GM12873 (cell line): ENCODE measurements around the gene OR10H1.

Experiments
- TF ChIP-seq, protein P1 (sequence below): IDR thresholded peaks from 2 replicates; pipeline ENCODE4 v1.5.1; 2012; ENCODE audit warnings: low read depth, mild to moderate bottlenecking, moderate library complexity, low read length, control low read depth; ENCODE audit not compliant: insufficient read depth; ENCODE audit errors: missing control alignments

The OR10H1 gene

DNA sequence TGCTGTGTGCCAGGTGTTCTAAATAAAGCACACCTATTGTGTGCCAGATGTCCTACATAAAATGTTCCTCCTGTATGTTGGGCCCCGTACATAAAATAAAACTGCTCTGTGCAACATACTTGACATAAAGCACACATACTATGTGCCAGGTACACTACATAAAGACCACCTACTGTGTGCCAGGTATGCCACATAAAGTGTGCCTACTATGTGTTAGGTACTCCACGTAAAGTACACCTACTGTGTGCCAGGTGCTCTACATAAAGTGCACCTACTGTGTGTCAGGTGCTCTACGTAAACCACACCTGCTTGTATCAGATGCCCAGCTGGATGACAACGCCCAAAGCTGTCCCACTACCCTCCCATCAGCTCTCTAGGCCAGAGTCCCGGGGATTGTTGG, 33.8 kb downstream of the OR10H1 start:
- TF ChIP-seq, protein P1, sequence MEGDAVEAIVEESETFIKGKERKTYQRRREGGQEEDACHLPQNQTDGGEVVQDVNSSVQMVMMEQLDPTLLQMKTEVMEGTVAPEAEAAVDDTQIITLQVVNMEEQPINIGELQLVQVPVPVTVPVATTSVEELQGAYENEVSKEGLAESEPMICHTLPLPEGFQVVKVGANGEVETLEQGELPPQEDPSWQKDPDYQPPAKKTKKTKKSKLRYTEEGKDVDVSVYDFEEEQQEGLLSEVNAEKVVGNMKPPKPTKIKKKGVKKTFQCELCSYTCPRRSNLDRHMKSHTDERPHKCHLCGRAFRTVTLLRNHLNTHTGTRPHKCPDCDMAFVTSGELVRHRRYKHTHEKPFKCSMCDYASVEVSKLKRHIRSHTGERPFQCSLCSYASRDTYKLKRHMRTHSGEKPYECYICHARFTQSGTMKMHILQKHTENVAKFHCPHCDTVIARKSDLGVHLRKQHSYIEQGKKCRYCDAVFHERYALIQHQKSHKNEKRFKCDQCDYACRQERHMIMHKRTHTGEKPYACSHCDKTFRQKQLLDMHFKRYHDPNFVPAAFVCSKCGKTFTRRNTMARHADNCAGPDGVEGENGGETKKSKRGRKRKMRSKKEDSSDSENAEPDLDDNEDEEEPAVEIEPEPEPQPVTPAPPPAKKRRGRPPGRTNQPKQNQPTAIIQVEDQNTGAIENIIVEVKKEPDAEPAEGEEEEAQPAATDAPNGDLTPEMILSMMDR, result no peak

DNA sequence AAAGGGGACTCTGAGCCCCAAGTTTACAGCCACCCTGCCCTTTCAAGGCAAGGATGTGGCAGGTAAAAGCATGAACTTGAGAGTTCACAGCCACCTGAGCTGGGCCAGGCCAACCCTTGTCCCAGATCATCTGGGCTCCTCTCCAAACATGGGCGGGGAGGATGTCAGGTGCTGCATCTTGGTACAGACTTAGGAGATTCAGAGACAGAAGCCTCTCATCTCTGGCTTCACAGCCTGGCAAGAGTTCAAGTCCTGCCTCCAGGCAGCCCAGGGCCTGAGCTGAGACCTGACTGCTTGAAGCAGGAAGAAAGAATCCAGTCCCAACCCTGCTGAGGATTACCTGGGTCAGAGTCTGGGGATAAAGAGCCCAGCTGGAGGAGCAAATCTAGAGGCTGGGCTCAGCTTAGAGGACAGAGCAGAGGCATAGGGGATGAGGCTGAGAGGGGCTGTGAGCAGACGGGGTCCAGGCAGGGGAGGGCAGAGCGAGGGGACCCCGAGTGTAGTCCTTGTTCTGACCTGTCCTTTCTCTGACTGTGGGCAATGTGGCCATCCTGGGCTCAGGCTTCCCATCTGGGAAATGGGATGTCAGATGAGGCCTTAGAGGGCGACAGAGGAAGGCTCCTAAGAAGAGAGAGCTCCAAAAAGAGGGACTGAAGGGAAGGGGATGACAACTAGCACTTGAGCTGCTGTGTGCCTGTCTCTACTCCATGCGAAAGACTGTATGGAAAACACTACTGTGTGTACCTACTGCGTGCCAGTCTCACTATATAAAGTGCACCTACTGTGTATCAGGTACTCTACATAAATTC, 34.6 kb downstream of the OR10H1 start:
- TF ChIP-seq, protein P1, result no peak

DNA sequence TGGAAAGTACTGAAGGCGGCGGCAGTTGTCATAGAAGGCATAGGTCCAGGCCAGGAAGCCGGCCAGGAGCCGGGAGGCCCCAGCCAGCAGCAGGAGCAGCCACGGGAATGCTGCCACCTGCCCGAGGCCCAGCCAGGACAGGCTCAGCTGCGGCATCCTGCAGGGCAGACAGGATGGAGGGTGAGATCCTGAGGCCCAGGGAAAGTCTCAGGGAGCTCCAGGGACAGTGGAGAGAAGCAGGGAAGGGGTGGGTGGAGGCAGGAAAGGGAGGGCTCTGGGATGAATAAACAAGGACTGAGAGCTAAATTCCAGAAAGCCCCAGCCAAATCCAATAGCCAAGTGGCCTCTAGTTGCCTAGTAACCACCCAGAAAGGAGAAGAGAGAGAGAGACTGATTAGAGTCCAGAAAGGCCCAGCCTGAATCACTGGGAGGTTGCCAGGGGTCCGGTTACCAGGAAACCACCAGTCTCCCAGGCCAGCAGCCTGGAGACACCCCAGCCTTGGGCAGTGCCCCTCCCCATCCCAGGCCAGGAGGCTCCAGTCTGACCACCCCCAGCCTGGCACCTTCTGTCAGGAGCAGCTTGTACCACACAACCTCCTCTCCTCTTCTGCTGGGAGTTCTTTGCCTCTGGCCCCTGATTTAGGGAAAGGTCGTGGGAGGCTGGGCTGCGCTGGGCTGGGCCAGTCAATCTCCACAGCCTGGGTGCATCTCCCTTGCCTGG, 35.5 kb downstream of the OR10H1 start:
- TF ChIP-seq, protein P1, result no peak

DNA sequence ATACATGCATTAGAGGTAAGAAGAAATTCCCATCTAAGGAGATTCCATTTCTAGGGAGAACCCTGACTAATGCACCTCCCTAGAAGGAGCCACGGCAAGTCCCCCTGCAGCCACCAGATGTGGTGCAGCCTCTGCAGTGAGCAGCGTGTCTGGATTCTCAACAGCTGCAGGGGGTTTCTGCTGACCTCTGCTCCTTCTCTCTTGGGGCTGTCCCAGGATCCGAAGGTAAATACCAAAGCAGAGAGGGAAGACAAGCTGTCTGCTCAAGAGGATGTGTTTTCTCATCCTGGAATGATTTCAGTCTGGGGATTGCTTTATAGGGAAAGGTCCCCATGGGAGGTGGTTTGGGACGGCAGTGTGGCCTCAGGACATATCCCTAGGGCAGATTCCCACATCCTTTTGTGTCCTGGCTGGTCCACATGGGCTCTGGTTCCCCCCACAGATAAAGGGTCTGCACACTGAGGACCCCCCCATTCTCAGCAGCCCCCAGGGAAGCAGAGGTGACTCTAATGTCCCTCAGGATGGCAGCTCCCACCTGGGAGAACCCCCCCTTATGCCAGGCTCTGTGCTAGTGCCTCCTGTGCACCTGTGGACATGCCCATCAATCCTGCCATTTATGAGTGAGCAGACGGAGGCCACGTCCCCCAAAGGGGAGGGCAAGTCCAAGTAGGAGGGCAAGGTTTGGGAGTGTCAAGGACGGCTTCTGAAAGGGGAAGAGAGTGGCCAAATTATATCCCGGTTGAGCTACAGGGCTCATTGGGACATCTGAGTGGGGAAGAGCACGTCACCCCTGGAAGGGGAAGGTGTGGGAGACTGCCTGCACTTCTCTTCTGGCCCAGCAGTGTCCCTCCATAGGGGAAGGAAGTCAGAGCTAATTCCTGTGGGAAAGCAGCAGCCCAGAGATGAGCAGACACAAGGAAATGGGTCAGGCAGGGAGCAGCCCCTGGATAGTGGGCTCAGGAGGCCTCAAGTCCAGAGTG, 38.2 kb downstream of the OR10H1 start:
- TF ChIP-seq, protein P1, result no peak

DNA sequence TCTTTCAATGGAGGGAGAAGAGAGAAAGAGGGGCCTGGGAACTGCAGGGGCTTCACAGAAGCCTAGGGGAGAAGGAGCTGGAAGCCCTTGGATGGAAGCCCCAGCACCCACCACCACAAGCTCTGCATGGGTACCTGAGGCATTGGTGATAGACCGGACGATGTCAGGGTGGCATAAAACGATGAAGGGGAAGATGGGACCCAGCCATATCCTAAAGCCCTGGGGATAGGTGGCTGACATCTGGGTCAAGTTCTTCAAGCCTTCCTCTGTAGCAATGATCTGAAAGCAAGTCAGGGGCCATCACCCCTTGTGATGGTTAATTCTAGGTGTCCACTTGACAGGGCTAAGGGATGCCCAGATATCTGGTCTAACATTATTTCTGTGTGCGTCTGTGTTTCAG, 39.2 kb downstream of the OR10H1 start:
- TF ChIP-seq, protein P1, result no peak

DNA sequence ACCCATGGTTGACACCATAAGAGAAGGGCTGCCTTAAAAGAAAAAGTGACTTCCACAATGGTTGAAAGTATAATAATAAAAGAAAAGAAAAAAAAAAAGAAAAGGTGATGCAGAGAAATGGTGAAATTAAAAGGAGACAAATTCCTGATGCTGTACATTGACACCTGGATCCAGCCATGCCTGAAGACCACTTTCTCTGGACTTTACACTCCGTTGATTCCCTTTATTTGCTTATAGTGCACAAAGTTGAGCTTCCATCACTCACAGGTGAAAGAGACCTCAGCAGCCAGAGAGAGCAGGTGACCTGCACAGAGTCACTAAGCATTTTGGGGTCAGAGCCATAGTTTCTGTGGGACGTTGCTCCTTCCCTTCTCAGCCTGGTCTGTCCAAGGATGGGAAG, 40.2 kb downstream of the OR10H1 start:
- TF ChIP-seq, protein P1, result no peak
